H1 (cell line): ENCODE measurements around the gene GTF2IRD1. TPM values are rescaled to one million over a fixed set of nuclear protein-coding genes. Genes with fewer than 3 reads are reported as not detected.

Experiments used
- EP300 ChIP-seq, 2 experiments: IDR thresholded peaks; 1 replicate in 1 of 2; 2 replicates in 1 of 2; pipeline ENCODE4 v1.6.1; 2011 to 2012; ENCODE audit warnings: low read depth in 2 of 2, low read length in 2 of 2, mild to moderate bottlenecking in 2 of 2, borderline replicate concordance in 1 of 2, inconsistent platforms in 1 of 2, moderate library complexity in 1 of 2
- RFX5 ChIP-seq: IDR thresholded peaks from 2 replicates; pipeline ENCODE4 v1.6.1; 2011; ENCODE audit warnings: low read depth, low read length, improper control_type of control experiment, borderline replicate concordance
- RNF2 ChIP-seq: fragments of 200-900, 300-1000 bp; sonication (generic); IDR thresholded peaks from 2 replicates; pipeline ENCODE4 v1.7.1; 2016; ENCODE audit warnings: borderline replicate concordance, low read depth, mild to moderate bottlenecking, antibody characterized with exemption, low read length; ENCODE audit not compliant: poor library complexity, severe bottlenecking; ENCODE audit errors: missing control alignments
- polyA plus RNA-seq, 7 experiments: library from polyadenylated mRNA; depleted of rRNA in 3 of 7; stranded (reverse) in 5 of 7; unstranded in 2 of 7; fragments of >200 nt in 5 of 7; fragments of 200-250 nt in 2 of 7; gene quantifications; 1 replicate in 5 of 7; 2 replicates in 1 of 7; 4 replicates in 1 of 7; pipeline versions ENCODE4 v1.2.1 to v1.2.3, GENCODE V29; 2011 to 2013; ENCODE audit warnings: missing spikeins in 2 of 7, mixed read lengths in 2 of 7
- total RNA-seq: library from RNA; stranded (reverse); fragmentation: NEBNext Ultra II Directional; extraction: Animal tissue kit (Norgen Biotek cat#: 25700); gene quantifications from 2 replicates; pipeline ENCODE4 v1.2.1, GENCODE V29; 2021

Gene GTF2IRD1
- total and polyA plus RNA-seq, 2 of the 8 experiments (the other 6 are each of a cell fraction or from before 2014, with no cell fraction given), result 27.4 to 45.4 TPM

DNA sequence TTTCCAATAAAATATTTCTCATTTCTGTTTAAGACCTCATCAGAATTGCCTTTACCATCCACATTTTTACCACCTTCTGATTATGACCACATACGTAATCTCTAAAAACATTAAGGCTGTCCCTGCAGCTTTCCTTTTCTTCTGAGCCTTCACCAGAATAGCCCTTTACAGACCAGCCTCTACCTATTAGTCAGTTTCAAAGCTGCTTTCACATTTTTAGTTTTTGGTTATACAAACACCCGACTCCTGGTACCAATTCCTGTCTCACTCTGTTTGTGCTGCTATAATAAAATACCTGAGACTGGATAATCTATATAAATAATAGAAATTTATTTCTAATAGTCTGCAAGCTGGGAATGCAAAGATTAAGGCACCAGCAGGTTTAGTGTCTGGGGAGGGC is 15.4 kb upstream of the GTF2IRD1 start (continued):
- TF ChIP-seq RNF2, result no peak
- no peak for TF ChIP-seq RFX5
- no peak for TF ChIP-seq EP300 (IDR thresholded peaks at IDR 0.05; ENCODE audit: borderline replicate concordance in 1 of 2, low read depth in 2 of 2, low read length in 2 of 2)
